GM12878 (cell line): ENCODE data around the gene SSR1. TPM values are rescaled to one million over a fixed set of nuclear protein-coding genes. Genes with fewer than 3 reads are reported as not detected.
A peak's percentile ranks its signal among the peaks of the same experiment; 100 is the strongest.

Experiments
- ATAC-seq: fragments of 200-7000 bp; cut with Tn5 transposase; 3 replicates; pipeline ENCODE4 v1.9.1; 2020; ENCODE audit warnings: mild to moderate bottlenecking, moderate library complexity
- BruUV-seq: library from RNA; stranded (reverse); fragments of 400-500 nt; replicated peaks from 2 replicates; lab custom pipeline; 2021; lab: Mats Ljungman, UMichigan
- CTCF ChIA-PET: fragments of 300-600 bp; sonication (Branson Sonifier 250); formaldehyde crosslinking; extraction: SDS; loops from one replicate; lab custom pipeline; 2021; ENCODE audit warnings: inconsistent platforms; lab: Yijun Ruan, JAX
- POLR2A ChIA-PET: fragments of 350-600 bp; formaldehyde crosslinking; extraction: SDS; loops from one replicate; lab custom pipeline; 2021; ENCODE audit warnings: inconsistent platforms; lab: Charles Lee
- RAD21 ChIA-PET: fragments of 300-600 bp; sonication (Branson Sonifier 250); formaldehyde crosslinking; loops from one replicate; lab custom pipeline; 2023; ENCODE audit warnings: antibody characterized with exemption; ENCODE audit not compliant: unreplicated experiment; lab: Charles Lee
- SMC1A ChIA-PET: fragments of 300-600 bp; sonication (Branson Sonifier 250); formaldehyde crosslinking; loops from one replicate; lab custom pipeline; 2023; ENCODE audit not compliant: unreplicated experiment, uncharacterized antibody; lab: Charles Lee
- DNase-seq: peaks from one replicate; pipeline ENCODE4 v3.0.0-alpha.2; 2011; ENCODE audit warnings: low read depth, low spot score
- FAIRE-seq: peaks from 3 replicates; lab custom pipeline; 2011; peaks lifted over from hg19 to GRCh38; lab: Jason Lieb, UNC
- H2AFZ ChIP-seq: 2 replicates; pipeline ENCODE4 v1.6.0; 2011; ENCODE audit warnings: low read depth, low read length, control low read depth; ENCODE audit not compliant: control insufficient read depth
- H3K27ac ChIP-seq: 2 replicates; pipeline ENCODE4 v1.5.1; 2011; ENCODE audit warnings: control low read depth; ENCODE audit not compliant: control insufficient read depth, insufficient read depth
- H3K27me3 ChIP-seq, 2 experiments: replicated peaks in 1 of 2; 2 replicates each; pipeline versions ENCODE4 v1.6.0 to v1.6.1; 2011; ENCODE audit warnings: low read length in 1 of 2; ENCODE audit not compliant: control insufficient read depth in 2 of 2, insufficient read depth in 2 of 2
- H3K36me3 ChIP-seq, 2 experiments: 2 replicates each; pipeline ENCODE4 v1.5.1; 2011; ENCODE audit warnings: low read length in 1 of 2; ENCODE audit not compliant: control insufficient read depth in 2 of 2, insufficient read depth in 2 of 2
- H3K4me1 ChIP-seq: 2 replicates; pipeline ENCODE4 v1.6.1; 2011; ENCODE audit warnings: mild to moderate bottlenecking, low read length, moderate library complexity, mixed read lengths; ENCODE audit not compliant: control insufficient read depth, insufficient read depth
- H3K4me2 ChIP-seq: 2 replicates; pipeline ENCODE4 v1.6.0; 2011; ENCODE audit warnings: control low read depth; ENCODE audit not compliant: control insufficient read depth, insufficient read depth
- H3K4me3 ChIP-seq: fragments of 200-600 bp; sonication (generic); 2 replicates; pipeline ENCODE4 v1.5.1; 2016
- H3K79me2 ChIP-seq: 2 replicates; pipeline ENCODE4 v1.6.0; 2011; ENCODE audit warnings: low read length; ENCODE audit not compliant: control insufficient read depth, insufficient read depth
- H3K9ac ChIP-seq: 2 replicates; pipeline ENCODE4 v1.8.0; 2011; ENCODE audit warnings: low read length, control low read depth, mixed read lengths; ENCODE audit not compliant: control insufficient read depth, insufficient read depth
- H3K9me3 ChIP-seq: replicated peaks from 3 replicates; pipeline ENCODE4 v1.5.1; 2011; ENCODE audit warnings: mild to moderate bottlenecking, low read length; ENCODE audit not compliant: control insufficient read depth, insufficient read depth
- H4K20me1 ChIP-seq: 2 replicates; pipeline ENCODE4 v1.6.0; 2011; ENCODE audit not compliant: control insufficient read depth, insufficient read depth
- JUNB ChIP-seq: IDR thresholded peaks from 2 replicates; pipeline ENCODE4 v1.6.1; 2016; ENCODE audit warnings: antibody characterized with exemption, mild to moderate bottlenecking
- MEF2B ChIP-seq: fragments of 450-650 bp; IDR thresholded peaks from 2 replicates; pipeline ENCODE4 v1.6.1; 2018; ENCODE audit warnings: mild to moderate bottlenecking, moderate library complexity; ENCODE audit not compliant: partially characterized antibody, poor library complexity, severe bottlenecking
- STAT1 ChIP-seq: fragments of 450-650 bp; conservative IDR thresholded peaks from 2 replicates; pipeline ENCODE4 v1.6.1; 2014; ENCODE audit warnings: antibody characterized with exemption, mild to moderate bottlenecking
- ZBTB40 ChIP-seq: fragments of 450-650 bp; IDR thresholded peaks from 2 replicates; pipeline ENCODE4 v1.6.1; 2016; ENCODE audit warnings: mild to moderate bottlenecking, moderate library complexity, borderline replicate concordance
- WGBS: methylation state at CpG from one replicate; pipeline ENCODE4 v1.1.6; 2016; ENCODE audit warnings: low lambda C conversion rate; ENCODE audit not compliant: insufficient replicate concordance, insufficient coverage; ENCODE audit errors: missing lambda C conversion rate; 5-methylcytosine and 5-hydroxymethylcytosine counted together
- in situ Hi-C: fragments of 300-500 bp; cut with MboI; formaldehyde crosslinking; loops from 9 replicates; pipeline ENCODE4 v1.14.3; 2018; ENCODE audit warnings: mixed read lengths
- intact Hi-C: fragments of 100-400 bp; cut with micrococcal nuclease; formaldehyde crosslinking; loops from one replicate; pipeline ENCODE4 v1.14.2; 2022; ENCODE audit not compliant: unreplicated experiment
- polyA plus RNA-seq, 11 experiments: library from polyadenylated mRNA; depleted of rRNA in 4 of 11; unstranded in 6 of 11; stranded (reverse) in 5 of 11; fragments of >200 nt; fragmentation: Nextera tagmentation in 4 of 11; fragmentation: Illumina TruSeq in 1 of 11; extraction: Ambion mirVana in 4 of 11; extraction: Trizol in 1 of 11; gene quantifications; 1 replicate in 1 of 11; 2 replicates in 10 of 11; pipeline versions ENCODE4 v1.2.1 to v1.2.3, GENCODE V29; 2011 to 2016; ENCODE audit warnings: inconsistent platforms in 2 of 11, missing spikeins in 2 of 11, low read depth in 1 of 11
- total RNA-seq, 4 experiments: library from RNA; depleted of rRNA in 3 of 4; stranded (reverse); fragments of >200 nt in 3 of 4; fragmentation: Illumina TruSeq in 1 of 4; extraction: Trizol in 1 of 4; gene quantifications; 2 replicates each; pipeline versions ENCODE4 v1.2.1 to v1.2.3, GENCODE V29; 2013 to 2021

The SSR1 gene
- total and polyA plus RNA-seq, 10 of the 15 experiments (the other 5 are each of a cell fraction or from before 2014, with no cell fraction given), result 42.0 to 209 (median 128) TPM

GRCh38 chr6:7331452-7331851 lies 18.5 kb upstream of the SSR1 start (continued):
- TF ChIP-seq ZBTB40 (no peak), MEF2B (no peak)

GRCh38 chr6:7328243-7328642 lies 15.2 kb upstream of the SSR1 start:
- no peak overlapping the region for H3K9ac ChIP-seq
- peaks cover 6% of the 10 kb centered on the region for H3K4me1 ChIP-seq
- no peaks in the 10 kb centered on the region; the same call in 2 of the 3 replicates for H3K9me3 ChIP-seq
- no peak overlapping the region for H3K4me2 ChIP-seq
- WGBS, result 0% methylated on average over 2 of the region's 2 CpGs
- no peak overlapping the region for H2AFZ ChIP-seq
- no peak for TF ChIP-seq STAT1
- peak; percentile 30; the same call in 1 of the 2 replicates for TF ChIP-seq JUNB
- no peak for FAIRE-seq
- ChIA-PET SMC1A (interaction anchor here (0.7 to 1.5 kb wide), 4 partner anchors 17 to 64 kb away, joined by 3 to 4 read pairs (median 3); no protein-coding TSS in a partner anchor), RAD21 (interaction anchor here (0.9 to 2.4 kb wide), 2 partner anchors 15 to 52 kb away, joined by 3 to 7 read pairs; partner anchors contain the start of gene SSR1), CTCF (interaction anchor here (1.0 kb wide), 1 partner anchor 11 kb away, joined by 4 read pairs; no protein-coding TSS in a partner anchor), POLR2A (no interaction called here)
- H4K20me1 ChIP-seq, result no peaks in the 10 kb centered on the region
- H3K79me2 ChIP-seq, result no peaks in the 10 kb centered on the region
- in situ Hi-C loops, result no loop called here
- no peak for DNase-seq
- no peaks in the 10 kb centered on the region for H3K36me3 ChIP-seq
- H3K27ac ChIP-seq, result no peak overlapping the region
- no peaks in the 10 kb centered on the region; a peak in 1 of 4 replicates for H3K27me3 ChIP-seq
- H3K4me3 ChIP-seq, result no peak overlapping the region
- intact Hi-C loops, result no loop called here
- BruUV-seq, result no TSS peak
- peak; percentile 47 for ATAC-seq
